A549 (cell line): Measurements from ENCODE around the gene RNU6-9. TPM values are rescaled to one million over a fixed set of nuclear protein-coding genes. Genes with fewer than 3 reads are reported as not detected.

Source experiments
- ATAC-seq, 2 experiments: fragments of 200-7000 bp in 1 of 2; fragments of >200 bp in 1 of 2; cut with Nextera tagmentation in 1 of 2; cut with Tn5 transposase in 1 of 2; 3 replicates each; pipeline versions ENCODE4 v1.8.0 to v1.9.1; 2018 to 2020; ENCODE audit warnings: mild to moderate bottlenecking in 1 of 2, moderate library complexity in 1 of 2
- CTCF ChIA-PET: fragments of 300-600 bp; sonication (Branson Sonifier 250); formaldehyde crosslinking; extraction: SDS; loops from one replicate; lab custom pipeline; 2021; ENCODE audit warnings: antibody characterized with exemption, inconsistent platforms; lab: Yijun Ruan, JAX
- POLR2A ChIA-PET: fragments of 350-600 bp; formaldehyde crosslinking; extraction: SDS; loops from one replicate; lab custom pipeline; 2021; ENCODE audit warnings: antibody characterized with exemption, inconsistent platforms; lab: Yijun Ruan, JAX
- DNase-seq, 2 experiments: peaks; one replicate each; pipeline versions ENCODE4 v3.0.0 to v3.0.0-alpha.2; 2011 to 2016; ENCODE audit warnings: low read depth in 1 of 2, low spot score in 1 of 2
- FAIRE-seq: peaks from 2 replicates; lab custom pipeline; 2011; peaks lifted over from hg19 to GRCh38; lab: Jason Lieb, UNC
- H3K27ac ChIP-seq, 2 experiments: fragments of >200 bp; sonication (Bioruptor Twin); formaldehyde crosslinking; 3 replicates each; pipeline ENCODE4 v1.5.1; 2016 to 2017
- H3K4me1 ChIP-seq: fragments of >200 bp; sonication (Bioruptor Twin); formaldehyde crosslinking; 3 replicates; pipeline ENCODE4 v1.6.1; 2016
- H3K4me2 ChIP-seq: fragments of >200 bp; sonication (Bioruptor Twin); formaldehyde crosslinking; 3 replicates; pipeline ENCODE4 v1.6.1; 2016
- H3K4me3 ChIP-seq: fragments of >200 bp; sonication (Bioruptor Twin); formaldehyde crosslinking; 3 replicates; pipeline ENCODE4 v1.5.1; 2016
- H3K9me3 ChIP-seq: fragments of >200 bp; sonication (Bioruptor Twin); formaldehyde crosslinking; 3 replicates; pipeline ENCODE4 v1.6.1; 2016
- BHLHE40 ChIP-seq: IDR thresholded peaks from 2 replicates; pipeline ENCODE4 v1.6.1; 2012; ENCODE audit warnings: low read depth, low read length, inconsistent platforms
- CBX2 ChIP-seq: fragments of 200-600 bp; sonication (generic); IDR thresholded peaks from 2 replicates; pipeline ENCODE4 v1.6.1; 2016; ENCODE audit warnings: low read depth, mild to moderate bottlenecking, borderline replicate concordance
- CBX8 ChIP-seq: fragments of 200-600 bp; sonication (generic); IDR thresholded peaks from 2 replicates; pipeline ENCODE4 v1.6.1; 2016
- CEBPB ChIP-seq, 2 experiments: fragments of >200 bp in 1 of 2; sonication (Bioruptor Twin) in 1 of 2; formaldehyde crosslinking in 1 of 2; IDR thresholded peaks; 2 replicates each; pipeline ENCODE4 v1.6.1; 2012 to 2016
- CTCF ChIP-seq: fragments of >200 bp; sonication (Bioruptor Twin); formaldehyde crosslinking; IDR thresholded peaks from 3 replicates; pipeline ENCODE4 v1.5.1; 2016
- E2F6 ChIP-seq: IDR thresholded peaks from 2 replicates; pipeline ENCODE4 v1.6.1; 2012; ENCODE audit warnings: low read depth, borderline replicate concordance
- EHMT2 ChIP-seq: fragments of 200-600 bp; sonication (generic); IDR thresholded peaks from 2 replicates; pipeline ENCODE4 v1.6.1; 2016; ENCODE audit warnings: antibody characterized with exemption, low read depth, mild to moderate bottlenecking, moderate library complexity
- EP300 ChIP-seq, 2 experiments: fragments of >200 bp; sonication (Bioruptor Twin); formaldehyde crosslinking; IDR thresholded peaks; 2 replicates in 1 of 2; 3 replicates in 1 of 2; pipeline ENCODE4 v1.6.1; 2016 to 2017
- ESRRA ChIP-seq: fragments of 150-350 bp; IDR thresholded peaks from 2 replicates; pipeline ENCODE4 v1.6.1; 2014; ENCODE audit warnings: mild to moderate bottlenecking, low read length, borderline replicate concordance
- FOSB ChIP-seq: fragments of 250-450 bp; sonication (Bioruptor Pico); IDR thresholded peaks from 2 replicates; pipeline ENCODE4 v1.5.0; 2020; ENCODE audit warnings: mild to moderate bottlenecking, moderate library complexity
- FOSL2 ChIP-seq, 2 experiments: fragments of 450-650 bp in 1 of 2; fragments of >200 bp in 1 of 2; sonication (Bioruptor Twin) in 1 of 2; formaldehyde crosslinking; IDR thresholded peaks; 2 replicates each; pipeline versions ENCODE4 v1.5.0 to v1.6.1; 2016 to 2020; ENCODE audit warnings: mild to moderate bottlenecking in 1 of 2, moderate library complexity in 1 of 2
- GATA3 ChIP-seq: IDR thresholded peaks from 2 replicates; pipeline ENCODE4 v1.6.1; 2012; ENCODE audit warnings: borderline replicate concordance
- HES2 ChIP-seq: fragments of >200 bp; sonication (Bioruptor Twin); formaldehyde crosslinking; IDR thresholded peaks from 2 replicates; pipeline ENCODE4 v1.6.1; 2016
- HOXA7 ChIP-seq: fragments of 250-450 bp; sonication (Bioruptor Pico); IDR thresholded peaks from 2 replicates; pipeline ENCODE4 v1.5.0; 2020; ENCODE audit warnings: mild to moderate bottlenecking, moderate library complexity
- HOXB13 ChIP-seq: fragments of 250-450 bp; sonication (Bioruptor Pico); IDR thresholded peaks from 2 replicates; pipeline ENCODE4 v1.5.0; 2020; ENCODE audit warnings: low read depth, mild to moderate bottlenecking, moderate library complexity
- JUN ChIP-seq, 2 experiments: fragments of >200 bp; sonication (Bioruptor Twin); formaldehyde crosslinking; IDR thresholded peaks; 2 replicates in 1 of 2; 3 replicates in 1 of 2; pipeline ENCODE4 v1.6.1; 2016 to 2017
- KDM1A ChIP-seq: fragments of 200-600 bp; sonication (generic); IDR thresholded peaks from 2 replicates; pipeline ENCODE4 v1.6.1; 2016; ENCODE audit warnings: low read depth, mild to moderate bottlenecking
- MAFK ChIP-seq: fragments of 450-650 bp; IDR thresholded peaks from 2 replicates; pipeline ENCODE4 v1.6.1; 2014; ENCODE audit not compliant: partially characterized antibody
- MAX ChIP-seq: IDR thresholded peaks from 2 replicates; pipeline ENCODE4 v1.6.1; 2012
- MAZ ChIP-seq: fragments of 150-350 bp; IDR thresholded peaks from 2 replicates; pipeline ENCODE4 v1.6.1; 2014; ENCODE audit warnings: antibody characterized with exemption, low read depth, low read length, borderline replicate concordance
- MYC ChIP-seq: IDR thresholded peaks from 2 replicates; pipeline ENCODE4 v1.6.1; 2012; ENCODE audit warnings: mild to moderate bottlenecking, inconsistent platforms, low read length, improper control_type of control experiment, borderline replicate concordance
- NR3C1 ChIP-seq: fragments of >200 bp; sonication (Bioruptor Twin); formaldehyde crosslinking; IDR thresholded peaks from 3 replicates; pipeline ENCODE4 v1.6.1; 2017
- RAD21 ChIP-seq, 2 experiments: fragments of >200 bp in 1 of 2; sonication (Bioruptor Twin) in 1 of 2; formaldehyde crosslinking in 1 of 2; IDR thresholded peaks in 1 of 2; conservative IDR thresholded peaks in 1 of 2; 2 replicates in 1 of 2; 3 replicates in 1 of 2; pipeline ENCODE4 v1.6.1; 2012 to 2018; ENCODE audit warnings: inconsistent platforms in 1 of 2
- RFX5 ChIP-seq: fragments of 450-650 bp; IDR thresholded peaks from 2 replicates; pipeline ENCODE4 v1.7.1; 2014; ENCODE audit warnings: antibody characterized with exemption, mild to moderate bottlenecking, moderate library complexity
- SMC3 ChIP-seq: fragments of >200 bp; sonication (Bioruptor Twin); formaldehyde crosslinking; IDR thresholded peaks from 3 replicates; pipeline ENCODE4 v1.6.1; 2018; ENCODE audit warnings: inconsistent platforms
- SREBF2 ChIP-seq: fragments of 450-650 bp; IDR thresholded peaks from 2 replicates; pipeline ENCODE4 v1.6.1; 2014; ENCODE audit warnings: mild to moderate bottlenecking, moderate library complexity
- TFCP2L1 ChIP-seq: fragments of 250-450 bp; sonication (Bioruptor Pico); IDR thresholded peaks from 2 replicates; pipeline ENCODE4 v1.5.0; 2021; ENCODE audit warnings: mild to moderate bottlenecking
- TP53 ChIP-seq: fragments of 250-450 bp; sonication (Bioruptor Pico); IDR thresholded peaks from 2 replicates; pipeline ENCODE4 v1.5.0; 2021; ENCODE audit warnings: mild to moderate bottlenecking, moderate library complexity
- ZC3H11A ChIP-seq: fragments of 450-650 bp; IDR thresholded peaks from 2 replicates; pipeline ENCODE4 v1.6.1; 2014; ENCODE audit warnings: antibody characterized with exemption, mild to moderate bottlenecking
- WGBS: methylation state at CpG from one replicate; pipeline ENCODE4 v1.1.6; 2017; ENCODE audit errors: missing lambda C conversion rate; 5-methylcytosine and 5-hydroxymethylcytosine counted together
- polyA plus RNA-seq, 4 experiments: library from polyadenylated mRNA; depleted of rRNA in 3 of 4; stranded (reverse); fragments of >200 nt; fragmentation: RNase III in 1 of 4; extraction: RNeasy Plus Mini Kit Qiagen cat#74134 plus additional on column Dnase treatment in 1 of 4; gene quantifications; 2 replicates in 3 of 4; 3 replicates in 1 of 4; pipeline ENCODE4 v1.2.3, GENCODE V29; 2011 to 2017
- TF ChIP-seq, protein P1 (sequence below): IDR thresholded peaks from 2 replicates; pipeline ENCODE4 v1.6.1; 2012

The RNU6-9 gene
- polyA plus RNA-seq, 2 of the 4 experiments (the other 2 are of a cell fraction): not detected

- no peak for TF ChIP-seq MYC
- no peak for TF ChIP-seq HES2
- no peak for TF ChIP-seq CEBPB (IDR thresholded peaks at IDR 0.05)
- no peak for TF ChIP-seq NR3C1
These were observed 46.2 kb downstream of the RNU6-9 start (continued) for GRCh38 chr19:939439-939838.

GRCh38 chr19:939922-940321 lies 46.6 kb downstream of the RNU6-9 start:
- no peak for DNase-seq
- Histone ChIP-seq H3K27ac (peak overlapping the region in 1 of 2 experiments; percentile 93; a peak in 4 of 6 replicates), H3K4me3 (no peak overlapping the region), H3K9me3 (no peaks in the 10 kb centered on the region), H3K4me1 (peaks cover 24% of the 10 kb centered on the region), H3K4me2 (peak overlapping the region; percentile 81; the same call in 2 of the 3 replicates)
- POLR2A ChIA-PET: interaction anchor here (1.1 kb wide), 1 partner anchor 44 kb away, joined by 3 read pairs; the partner anchor contains the start of gene WDR18
- no peak for FAIRE-seq
- no peak for TF ChIP-seq FOSB (CRISPR knock-in tag)
- TF ChIP-seq MAX: no peak
- TF ChIP-seq MYC: no peak
- no peak for TF ChIP-seq BHLHE40
- TF ChIP-seq RAD21 (conservative IDR thresholded peaks at IDR 0.05 in 1 of 2, IDR thresholded peaks at IDR 0.05 in 1 of 2): no peak
- ATAC-seq: no peak
- WGBS: 100% methylated on average over 2 of the region's 7 CpGs
- CTCF ChIA-PET: no interaction called here

- peak; percentile 75 to 84 for ATAC-seq
- H3K27ac ChIP-seq: peak overlapping the region; percentile 74 to 93
- no peak for FAIRE-seq
- POLR2A ChIA-PET: interaction anchor here (1.1 kb wide), 1 partner anchor 44 kb away, joined by 3 read pairs; the partner anchor contains the start of gene WDR18
- H3K9me3 ChIP-seq: no peaks in the 10 kb centered on the region
- 0% methylated on average over 1 of the region's 64 CpGs for WGBS
- H3K4me1 ChIP-seq: peaks cover 23% of the 10 kb centered on the region
- CTCF ChIA-PET: no interaction called here
- peak in 1 of 2 experiments; percentile 68 for DNase-seq
- peak overlapping the region; percentile 32 for H3K4me3 ChIP-seq
- H3K4me2 ChIP-seq: peak overlapping the region; percentile 81
- TF ChIP-seq CTCF (no peak), MAX (peak; percentile 71; the same call in 1 of the 2 replicates), ESRRA (no peak), HOXA7 (CRISPR knock-in tag) (no peak), CBX8 (no peak), FOSB (CRISPR knock-in tag) (no peak), HOXB13 (CRISPR knock-in tag) (no peak), JUN (IDR thresholded peaks at IDR 0.05) (peak in 1 of 2 experiments; percentile 76; a peak in 4 of 5 replicates), SREBF2 (no peak), HES2 (no peak), CBX2 (no peak), MAFK (peak; percentile 53), ZC3H11A (no peak), MAZ (no peak), SMC3 (no peak), E2F6 (peak; percentile 42; the same call in 1 of the 2 replicates), GATA3 (peak; percentile 66; the same call in 1 of the 2 replicates), EHMT2 (no peak), KDM1A (no peak), EP300 (IDR thresholded peaks at IDR 0.05) (no peak), FOSL2 (IDR thresholded peaks at IDR 0.05) (no peak), FOSL2 (CRISPR knock-in tag; IDR thresholded peaks at IDR 0.05) (peak; percentile 69), TFCP2L1 (CRISPR knock-in tag) (no peak), RFX5 (no peak), BHLHE40 (peak; percentile 82), TP53 (no peak)
- TF ChIP-seq, protein P1, sequence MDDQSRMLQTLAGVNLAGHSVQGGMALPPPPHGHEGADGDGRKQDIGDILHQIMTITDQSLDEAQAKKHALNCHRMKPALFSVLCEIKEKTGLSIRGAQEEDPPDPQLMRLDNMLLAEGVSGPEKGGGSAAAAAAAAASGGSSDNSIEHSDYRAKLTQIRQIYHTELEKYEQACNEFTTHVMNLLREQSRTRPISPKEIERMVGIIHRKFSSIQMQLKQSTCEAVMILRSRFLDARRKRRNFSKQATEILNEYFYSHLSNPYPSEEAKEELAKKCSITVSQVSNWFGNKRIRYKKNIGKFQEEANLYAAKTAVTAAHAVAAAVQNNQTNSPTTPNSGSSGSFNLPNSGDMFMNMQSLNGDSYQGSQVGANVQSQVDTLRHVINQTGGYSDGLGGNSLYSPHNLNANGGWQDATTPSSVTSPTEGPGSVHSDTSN: no peak
These were observed 47.5 kb downstream of the RNU6-9 start for GRCh38 chr19:940591-941291.
